HG02759 (cell line): ENCODE measurements around the gene LAG3.
A peak's percentile ranks its signal among the peaks of the same experiment; 100 is the strongest.

ENCODE experiments used
- ATAC-seq: cut with Tn5 transposase; IDR thresholded peaks from one replicate; pipeline ENCODE4 v1.9.1; 2021; ENCODE audit warnings: mild to moderate bottlenecking, moderate library complexity; ENCODE audit not compliant: unreplicated experiment

Gene LAG3

GRCh38 chr12:6771091-6771495 is 1.2 kb upstream of the LAG3 start:
- ATAC-seq: no peak

- ATAC-seq: no peak
Observed at GRCh38 chr12:6771509-6772330, 600 bp upstream of the LAG3 start.

GRCh38 chr12:6772726-6773589 is 638 bp downstream of the LAG3 start:
- no peak for ATAC-seq

GRCh38 chr12:6773590-6774351 is 1.5 kb downstream of the LAG3 start:
- no peak for ATAC-seq

- no peak for ATAC-seq
Observed at GRCh38 chr12:6774499-6775062, 2.3 kb downstream of the LAG3 start.

GRCh38 chr12:6775185-6776174 is 3.2 kb downstream of the LAG3 start:
- ATAC-seq: no peak

- no peak for ATAC-seq
Observed at GRCh38 chr12:6777386-6777785, 5.1 kb downstream of the LAG3 start.

GRCh38 chr12:6778217-6778573 is 5.9 kb downstream of the LAG3 start:
- ATAC-seq: no peak

GRCh38 chr12:6778574-6779550 is 6.5 kb downstream of the LAG3 start:
- peak; percentile 85 for ATAC-seq

GRCh38 chr12:6779708-6780432 is 7.5 kb downstream of the LAG3 start:
- ATAC-seq: no peak

GRCh38 chr12:6780573-6780972 is 8.3 kb downstream of the LAG3 start:
- ATAC-seq: no peak

- no peak for ATAC-seq
Observed at GRCh38 chr12:6782119-6782518, 9.8 kb downstream of the LAG3 start.

GRCh38 chr12:6782850-6783566 is 10.7 kb downstream of the LAG3 start:
- ATAC-seq: no peak

GRCh38 chr12:6783828-6784227 is 11.5 kb downstream of the LAG3 start:
- ATAC-seq: no peak

- ATAC-seq: no peak
Observed at GRCh38 chr12:6784296-6784695, 12.0 kb downstream of the LAG3 start.

GRCh38 chr12:6784761-6785160 is 12.4 kb downstream of the LAG3 start:
- no peak for ATAC-seq

GRCh38 chr12:6786416-6787094 is 14.2 kb downstream of the LAG3 start:
- no peak for ATAC-seq
